ENCODE data around the gene P3H2. TPM values are rescaled to one million over a fixed set of nuclear protein-coding genes. Genes with fewer than 3 reads are reported as not detected.

P3H2 gene
- total and polyA plus RNA-seq, 9 of the 15 experiments (the other 6 are each of a cell fraction or from before 2014, with no cell fraction given), result 0.04 to 0.26 (median 0.22) TPM; not detected in 6

- no peak for TF ChIP-seq ZBTB40 (IDR thresholded peaks at IDR 0.05)
- TF ChIP-seq ZBTB40 (CRISPR knock-in tag; IDR thresholded peaks at IDR 0.05), result no peak
- no peak for TF ChIP-seq CREM (IDR thresholded peaks at IDR 0.05; ENCODE audit: low read depth)
- no peak for TF ChIP-seq GTF2A2 (tag; IDR thresholded peaks at IDR 0.05)
- TF ChIP-seq NR2C1 (IDR thresholded peaks at IDR 0.05), result no peak
- TF ChIP-seq NR2C1 (tag; IDR thresholded peaks at IDR 0.05), result no peak
- TF ChIP-seq NFE2 (IDR thresholded peaks at IDR 0.05; ENCODE audit: low read depth), result no peak
- TF ChIP-seq HOXB6 (CRISPR knock-in tag; IDR thresholded peaks at IDR 0.05; ENCODE audit: borderline replicate concordance), result no peak
- TF ChIP-seq DLX4 (CRISPR knock-in tag; IDR thresholded peaks at IDR 0.05), result no peak
- no peak for TF ChIP-seq ZFPM2 (CRISPR knock-in tag; IDR thresholded peaks at IDR 0.05)
- no peak for TF ChIP-seq ZSCAN32 (CRISPR knock-in tag; IDR thresholded peaks at IDR 0.05)
- TF ChIP-seq ZBTB9 (CRISPR knock-in tag; IDR thresholded peaks at IDR 0.05), result no peak
- no peak for TF ChIP-seq TFE3 (CRISPR knock-in tag; IDR thresholded peaks at IDR 0.05)
Measured at GRCh38 chr3:190036631-190037030, 84.1 kb downstream of the P3H2 start (continued).
